ENCODE data around the gene MSL3.

DNA sequence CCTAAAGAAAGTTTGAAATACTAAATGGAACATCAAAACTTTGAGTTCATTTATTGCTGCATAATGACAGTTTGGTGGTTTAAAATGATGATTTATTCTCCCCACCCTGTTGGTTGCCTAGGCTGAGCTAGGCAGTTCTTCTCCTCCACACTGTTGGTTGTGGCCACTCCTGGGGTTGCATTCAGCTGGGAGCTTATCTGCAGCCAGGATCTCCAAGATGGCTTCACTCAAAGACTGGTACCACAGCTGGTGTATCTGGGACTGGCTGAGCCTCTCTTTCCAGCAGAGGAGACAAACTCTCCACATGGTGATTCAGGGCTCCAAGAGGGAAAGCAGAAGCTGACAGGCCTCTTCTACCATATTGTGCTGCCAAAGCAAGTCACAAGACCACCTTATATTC, 33.1 kb downstream of the MSL3 start:
- TF ChIP-seq CTCF (IDR thresholded peaks at IDR 0.05) (no peak), POLR2A (IDR thresholded peaks at IDR 0.05) (no peak)
